Heart left ventricle (tissue), 16 donors: ENCODE measurements around the gene FFAR4. TPM values are rescaled to one million over a fixed set of nuclear protein-coding genes. Genes with fewer than 3 reads are reported as not detected.

ENCODE experiments used
- ATAC-seq, 4 donors: fragments of 200-7000 bp; cut with Tn5 transposase; one replicate each; pipeline ENCODE4 v1.9.1; 2020 to 2022; ENCODE audit warnings: moderate library complexity in 4 of 4, mild to moderate bottlenecking in 3 of 4, moderate number of reproducible peaks in 1 of 4
- DNase-seq, 5 donors: peaks; one replicate each; pipeline ENCODE4 v3.0.0-alpha.2; 2020
- H3K27ac ChIP-seq, 12 donors: fragments of 200-600 bp; sonication (generic) in 4 of 12; one replicate each; pipeline versions ENCODE4 v1.5.0 to v1.8.0; 2016 to 2022; ENCODE audit warnings: mild to moderate bottlenecking in 2 of 12
- H3K27me3 ChIP-seq, 9 donors: fragments of 200-600 bp; sonication (generic) in 2 of 9; one replicate each; pipeline versions ENCODE4 v1.5.1 to v1.8.0; 2016 to 2022; ENCODE audit warnings: mild to moderate bottlenecking in 3 of 9
- H3K36me3 ChIP-seq, 9 donors: fragments of 200-600 bp; sonication (generic) in 2 of 9; one replicate each; pipeline versions ENCODE4 v1.5.0 to v1.8.0; 2018 to 2022; ENCODE audit warnings: mild to moderate bottlenecking in 2 of 9
- H3K4me1 ChIP-seq, 12 donors: fragments of 200-600 bp; sonication (generic) in 4 of 12; one replicate each; pipeline versions ENCODE4 v1.5.0 to v1.8.0; 2016 to 2022; ENCODE audit warnings: mild to moderate bottlenecking in 3 of 12
- H3K4me3 ChIP-seq, 12 donors: fragments of 200-600 bp; sonication (generic) in 4 of 12; one replicate each; pipeline versions ENCODE4 v1.5.0 to v1.8.0; 2017 to 2022; ENCODE audit warnings: mild to moderate bottlenecking in 9 of 12, moderate library complexity in 4 of 12
- H3K9me3 ChIP-seq, 12 donors: fragments of 200-600 bp; sonication (generic) in 4 of 12; one replicate each; pipeline versions ENCODE4 v1.5.0 to v1.8.0; 2016 to 2022; ENCODE audit warnings: mild to moderate bottlenecking in 1 of 12
- CTCF ChIP-seq, 12 donors: fragments of 200-600 bp; sonication (generic) in 4 of 12; IDR thresholded peaks; one replicate each; pipeline versions ENCODE4 v1.5.0 to v1.8.0; 2018 to 2022; ENCODE audit warnings: antibody characterized with exemption in 12 of 12, mild to moderate bottlenecking in 5 of 12
- POLR2A ChIP-seq, 2 donors: fragments of 450-650 bp; IDR thresholded peaks; one replicate each; pipeline ENCODE4 v1.6.1; 2017; ENCODE audit warnings: antibody characterized with exemption in 2 of 2, mild to moderate bottlenecking in 2 of 2, moderate library complexity in 2 of 2
- WGBS, 4 donors: extraction: QIAGEN DNeasy Blood & Tissue Kit in 2 of 4; methylation state at CpG; one replicate each; pipeline versions ENCODE4 v1.1.5 to v1.1.7; 2013 to 2018; 5-methylcytosine and 5-hydroxymethylcytosine counted together
- intact Hi-C, 10 donors: fragments of 100-400 bp; cut with DNase I; formaldehyde crosslinking; loops; one replicate each; pipeline versions ENCODE4 v1.11.1 to v1.14.2; 2022
- polyA plus RNA-seq, 2 donors: library from polyadenylated mRNA; stranded (reverse); fragments of 200-250 nt; gene quantifications; one replicate each; pipeline ENCODE4 v1.2.3, GENCODE V29; 2013
- total RNA-seq, 9 donors: library from RNA; depleted of rRNA in 2 of 9; stranded (reverse); fragments of >200 nt in 2 of 9; fragmentation: NEBNext Ultra II Directional in 3 of 9; extraction: Animal tissue kit (Norgen Biotek cat#: 25700) in 3 of 9; gene quantifications; one replicate each; pipeline versions ENCODE4 v1.1.0 to v1.2.4, GENCODE V29; 2016 to 2023
- donor health status: ischemic (EF 13 %, LVEDD 7.1; RV severe dilation, severe dysfunction).
- donor health status: healthy with polysubstance abuse.
- donor health status: DM: no; HTN: yes; CAD: no.
- donor health status: DM: no; HTN: no; CAD: no.
- donor health status: ischemic (EF 25% LVEDD 6.9; RV normal size, moderate dysfunction).
- donor health status: ischemic (EF 25% LVEDD 5.7; RV mildly dilated, moderate dysfunction).
- donor health status: healthy.
- donor health status: DM: yes; HTN: yes; CAD: no.
- donor health status: ischemic (EF 35%, LVEDD 5.7; RV mildly dilated, moderate dysfunction).
- donor health status: nonischemic (EF 11% LVEDD 7.7; RV severe dilation, severe dysfunction).
- donor health status: DM: yes; HTN: yes; CAD: no.
- donor health status: PGD.
- donor health status: ischemic (EF 29% LVEDD 5.4; RV normal size, mild dysfunction).
- donor health status: nonischemic (EF 23%, LVEDD 6.1; RV moderate dilation, normal function).

Gene FFAR4
- total and polyA plus RNA-seq, 11 donors = 0.06 to 1.7 (median 0.11) TPM; not detected in 4

GRCh38 chr10:93589648-93590562 lies 23.4 kb downstream of the FFAR4 start:
- no peak for DNase-seq
- TF ChIP-seq CTCF (IDR thresholded peaks at IDR 0.05) (no peak), POLR2A (IDR thresholded peaks at IDR 0.05) (no peak)
- intact Hi-C loops = no loop called here
- H3K27ac ChIP-seq = no peak overlapping the region
- ATAC-seq = no peak
- no peak overlapping the region for H3K4me3 ChIP-seq
- WGBS, 4 donors = 85 to 90% (median 89%) methylated on average over 15 of the region's 15 CpGs
- H3K36me3 ChIP-seq = no peaks in the 10 kb centered on the region
- H3K4me1 ChIP-seq = peaks cover 0 to 10% (median 0%) of the 10 kb centered on the region in 12 donors
- H3K27me3 ChIP-seq = peaks cover 0 to 4% (median 0%) of the 10 kb centered on the region in 9 donors
- no peaks in the 10 kb centered on the region for H3K9me3 ChIP-seq

GRCh38 chr10:93590638-93591037 lies 24.2 kb downstream of the FFAR4 start:
- Histone ChIP-seq H3K36me3 (no peaks in the 10 kb centered on the region), H3K4me1 (peaks cover 0 to 10% (median 0%) of the 10 kb centered on the region in 12 donors), H3K27me3 (peaks cover 0 to 4% (median 0%) of the 10 kb centered on the region in 9 donors), H3K4me3 (no peak overlapping the region), H3K27ac (no peak overlapping the region), H3K9me3 (no peaks in the 10 kb centered on the region)
- no peak for TF ChIP-seq POLR2A (IDR thresholded peaks at IDR 0.05)
- no peak for TF ChIP-seq CTCF (IDR thresholded peaks at IDR 0.05)
- 83 to 88% (median 83%) methylated on average over 7 of the region's 7 CpGs for WGBS, 4 donors
- DNase-seq (no peak), ATAC-seq (no peak)
- intact Hi-C loops = no loop called here

- H3K4me1 ChIP-seq = peaks cover 0 to 10% (median 0%) of the 10 kb centered on the region in 12 donors
- H3K9me3 ChIP-seq = no peaks in the 10 kb centered on the region
- H3K27ac ChIP-seq = no peak overlapping the region
- intact Hi-C loops = no loop called here
- no peak for DNase-seq
- peak in 3 of 4 donors; percentile 53 to 66 (median 55) for ATAC-seq
- no peak overlapping the region for H3K4me3 ChIP-seq
- no peak for TF ChIP-seq CTCF (IDR thresholded peaks at IDR 0.05)
- TF ChIP-seq POLR2A (IDR thresholded peaks at IDR 0.05) = no peak
- no peaks in the 10 kb centered on the region for H3K36me3 ChIP-seq
- peaks cover 0 to 4% (median 0%) of the 10 kb centered on the region in 9 donors for H3K27me3 ChIP-seq
- WGBS, 4 donors = 66 to 77% (median 70%) methylated on average over 7 to 8 of the region's 8 CpGs
These were observed 24.8 kb downstream of the FFAR4 start for GRCh38 chr10:93591065-93591808.

GRCh38 chr10:93593254-93593653 lies 26.8 kb downstream of the FFAR4 start:
- DNase-seq (no peak), ATAC-seq (no peak)
- Histone ChIP-seq H3K4me1 (peaks cover 0 to 10% (median 0%) of the 10 kb centered on the region in 12 donors), H3K36me3 (no peaks in the 10 kb centered on the region), H3K27ac (no peak overlapping the region), H3K9me3 (no peaks in the 10 kb centered on the region), H3K4me3 (no peak overlapping the region), H3K27me3 (peaks cover 0 to 4% (median 0%) of the 10 kb centered on the region in 9 donors)
- intact Hi-C loops = no loop called here
- TF ChIP-seq POLR2A (IDR thresholded peaks at IDR 0.05) (no peak), CTCF (IDR thresholded peaks at IDR 0.05) (no peak)
- 92 to 96% (median 94%) methylated on average over 4 of the region's 4 CpGs for WGBS, 4 donors
